Loucy (cell line): Measurements from ENCODE around the gene SLC43A3.

Source experiments
- EZH2phosphoT487 ChIP-seq: fragments of 200-600 bp; IDR thresholded peaks from 2 replicates; pipeline ENCODE4 v1.6.1; 2018; ENCODE audit warnings: antibody characterized with exemption, mild to moderate bottlenecking, moderate library complexity, borderline replicate concordance
- TF ChIP-seq, protein P1 (sequence below): fragments of 200-600 bp; sonication (generic); conservative IDR thresholded peaks from 2 replicates; pipeline ENCODE4 v1.5.1; 2014; ENCODE audit warnings: mild to moderate bottlenecking, antibody characterized with exemption, low read length

DNA sequence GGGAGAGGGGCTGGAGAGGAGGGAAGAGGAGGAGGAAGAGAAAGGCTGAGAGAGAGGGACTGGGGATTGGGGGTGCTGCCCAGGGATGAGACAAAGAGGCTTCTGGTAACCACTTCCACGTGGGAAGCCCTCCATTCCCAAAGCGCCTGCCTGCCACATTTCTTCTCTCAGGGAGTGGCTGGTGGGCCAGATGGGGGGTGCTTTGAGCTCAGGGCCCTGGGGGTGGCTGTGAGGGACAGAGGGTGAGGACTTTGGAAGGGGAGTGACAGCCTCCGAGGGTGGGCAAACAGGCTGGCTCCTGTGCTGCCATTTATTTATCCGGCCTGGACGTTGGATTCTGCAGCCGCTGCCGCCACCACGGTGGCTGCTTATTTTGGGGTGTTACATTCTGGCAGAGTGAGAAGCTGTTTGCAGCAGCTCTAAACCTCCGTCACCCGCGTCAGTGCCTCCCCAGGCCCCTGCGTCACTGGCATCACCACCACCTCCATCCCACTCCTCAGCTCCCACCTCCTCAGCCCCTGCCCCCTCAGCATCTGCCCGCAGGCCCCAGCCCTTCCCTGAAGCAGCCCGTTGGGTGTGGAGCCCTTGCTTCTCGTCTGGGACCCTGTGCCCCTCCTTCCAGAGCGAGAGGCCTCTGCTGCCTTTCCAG, 35.0 kb upstream of the SLC43A3 start:
- TF ChIP-seq, protein P1, sequence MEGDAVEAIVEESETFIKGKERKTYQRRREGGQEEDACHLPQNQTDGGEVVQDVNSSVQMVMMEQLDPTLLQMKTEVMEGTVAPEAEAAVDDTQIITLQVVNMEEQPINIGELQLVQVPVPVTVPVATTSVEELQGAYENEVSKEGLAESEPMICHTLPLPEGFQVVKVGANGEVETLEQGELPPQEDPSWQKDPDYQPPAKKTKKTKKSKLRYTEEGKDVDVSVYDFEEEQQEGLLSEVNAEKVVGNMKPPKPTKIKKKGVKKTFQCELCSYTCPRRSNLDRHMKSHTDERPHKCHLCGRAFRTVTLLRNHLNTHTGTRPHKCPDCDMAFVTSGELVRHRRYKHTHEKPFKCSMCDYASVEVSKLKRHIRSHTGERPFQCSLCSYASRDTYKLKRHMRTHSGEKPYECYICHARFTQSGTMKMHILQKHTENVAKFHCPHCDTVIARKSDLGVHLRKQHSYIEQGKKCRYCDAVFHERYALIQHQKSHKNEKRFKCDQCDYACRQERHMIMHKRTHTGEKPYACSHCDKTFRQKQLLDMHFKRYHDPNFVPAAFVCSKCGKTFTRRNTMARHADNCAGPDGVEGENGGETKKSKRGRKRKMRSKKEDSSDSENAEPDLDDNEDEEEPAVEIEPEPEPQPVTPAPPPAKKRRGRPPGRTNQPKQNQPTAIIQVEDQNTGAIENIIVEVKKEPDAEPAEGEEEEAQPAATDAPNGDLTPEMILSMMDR = no peak
- no peak for TF ChIP-seq EZH2phosphoT487
